Endothelial cell of umbilical vein (primary cell): ENCODE results near the gene PTRHD1. TPM values are rescaled to one million over a fixed set of nuclear protein-coding genes. Genes with fewer than 3 reads are reported as not detected.

ENCODE experiments used
- BruUV-seq: library from RNA; stranded (reverse); fragments of 400-500 nt; replicated peaks from 2 replicates; lab custom pipeline; 2021; lab: Mats Ljungman, UMichigan
- CTCF ChIA-PET: fragments of 300-600, 350-600 bp; sonication (Branson Sonifier 250); formaldehyde crosslinking; loops from one replicate; lab custom pipeline; 2021; ENCODE audit warnings: antibody characterized with exemption, inconsistent platforms; lab: Charles Lee
- POLR2A ChIA-PET: fragments of 300-600, 350-600 bp; sonication (Branson Sonifier 250); formaldehyde crosslinking; loops from one replicate; lab custom pipeline; 2021; ENCODE audit warnings: antibody characterized with exemption, inconsistent platforms; lab: Charles Lee
- DNase-seq: peaks from one replicate; pipeline ENCODE4 v3.0.0-alpha.2; 2011; ENCODE audit warnings: low read depth, low spot score
- FAIRE-seq: peaks from 2 replicates; lab custom pipeline; 2011; peaks lifted over from hg19 to GRCh38; lab: Jason Lieb, UNC
- H2AFZ ChIP-seq: 2 replicates; pipeline ENCODE4 v1.6.0; 2012; ENCODE audit warnings: low read depth, low read length, control low read depth, inconsistent platforms
- H3K27ac ChIP-seq: 2 replicates; pipeline ENCODE4 v1.5.1; 2011; ENCODE audit warnings: low read depth, mild to moderate bottlenecking, control low read depth, low read length, moderate library complexity; ENCODE audit not compliant: insufficient read depth
- H3K27me3 ChIP-seq, 2 experiments: 2 replicates each; pipeline versions ENCODE4 v1.6.0 to v1.6.1; 2011; ENCODE audit warnings: low read length in 2 of 2, mixed read lengths in 1 of 2; ENCODE audit not compliant: control insufficient read depth in 2 of 2, insufficient read depth in 2 of 2
- H3K36me3 ChIP-seq, 2 experiments: 2 replicates in 1 of 2; 3 replicates in 1 of 2; pipeline ENCODE4 v1.5.1; 2011; ENCODE audit warnings: low read length in 2 of 2, mild to moderate bottlenecking in 1 of 2, moderate library complexity in 1 of 2; ENCODE audit not compliant: control insufficient read depth in 2 of 2, insufficient read depth in 2 of 2; ENCODE audit errors: extremely low read depth in 1 of 2
- H3K4me1 ChIP-seq: 3 replicates; pipeline ENCODE4 v1.5.1; 2011; ENCODE audit warnings: mild to moderate bottlenecking, low read length; ENCODE audit not compliant: control insufficient read depth, insufficient read depth; ENCODE audit errors: extremely low read depth
- H3K4me2 ChIP-seq: 2 replicates; pipeline ENCODE4 v1.6.1; 2011; ENCODE audit warnings: low read length, control low read depth, mixed read lengths; ENCODE audit not compliant: insufficient read depth
- H3K4me3 ChIP-seq, 3 experiments: fragments of 200-600 bp in 1 of 3; sonication (generic), shearing (Covaris generic) in 1 of 3; replicated peaks in 1 of 3; 2 replicates each; pipeline ENCODE4 v1.5.1; 2011 to 2016; ENCODE audit warnings: control low read depth in 3 of 3, low read length in 3 of 3, mild to moderate bottlenecking in 2 of 3, inconsistent platforms in 1 of 3, low read depth in 1 of 3, moderate library complexity in 1 of 3; ENCODE audit not compliant: insufficient read depth in 1 of 3
- H3K79me2 ChIP-seq: 2 replicates; pipeline ENCODE4 v1.6.0; 2012; ENCODE audit warnings: low read length, inconsistent platforms; ENCODE audit not compliant: control insufficient read depth, insufficient read depth
- H3K9ac ChIP-seq: replicated peaks from 2 replicates; pipeline ENCODE3; 2011; ENCODE audit warnings: low read length, control low read depth; ENCODE audit not compliant: insufficient read depth; ENCODE audit errors: extremely low read depth
- H3K9me1 ChIP-seq: replicated peaks from 3 replicates; pipeline ENCODE4 v1.6.0; 2011; ENCODE audit warnings: mild to moderate bottlenecking, low read length; ENCODE audit not compliant: control insufficient read depth, insufficient read depth; ENCODE audit errors: extremely low read depth
- H3K9me3 ChIP-seq: replicated peaks from 2 replicates; pipeline ENCODE4 v1.5.1; 2012; ENCODE audit warnings: low read length, inconsistent platforms; ENCODE audit not compliant: control insufficient read depth, insufficient read depth
- H4K20me1 ChIP-seq: replicated peaks from 2 replicates; pipeline ENCODE3; 2011; ENCODE audit warnings: mild to moderate bottlenecking, low read length; ENCODE audit not compliant: control insufficient read depth, insufficient read depth; ENCODE audit errors: extremely low read depth
- CTCF ChIP-seq, 2 donors: IDR thresholded peaks; 1 replicate in 1 of 2; 2 replicates in 1 of 2; pipeline ENCODE4 v1.5.1; 2011; ENCODE audit warnings: low read length in 2 of 2, mild to moderate bottlenecking in 2 of 2, moderate library complexity in 2 of 2, control low read depth in 1 of 2, inconsistent platforms in 1 of 2, low read depth in 1 of 2; ENCODE audit not compliant: insufficient read depth in 1 of 2; ENCODE audit errors: extremely low read depth in 1 of 2
- FOS ChIP-seq: IDR thresholded peaks from 2 replicates; pipeline ENCODE4 v1.6.1; 2011; ENCODE audit warnings: mild to moderate bottlenecking, low read length, moderate library complexity, borderline replicate concordance; ENCODE audit not compliant: insufficient read depth
- dilution Hi-C: fragments of 300-500 bp; cut with MboI; formaldehyde crosslinking; loops from one replicate; pipeline ENCODE4 v1.15.0; 2019; ENCODE audit warnings: low sequenced_read_pairs; ENCODE audit not compliant: extremely low pct_ligation_motif_present
- intact Hi-C: fragments of 100-400 bp; cut with micrococcal nuclease; formaldehyde crosslinking; loops from one replicate; pipeline ENCODE4 v1.10.0; 2022
- polyA plus RNA-seq, 4 experiments: library from polyadenylated mRNA; depleted of rRNA in 3 of 4; stranded (reverse) in 3 of 4; unstranded in 1 of 4; fragments of >200 nt; gene quantifications; 2 replicates each; pipeline versions ENCODE4 v1.2.1 to v1.2.3, GENCODE V29; 2011 to 2012; ENCODE audit warnings: missing spikeins in 1 of 4
- total RNA-seq: library from RNA; stranded (reverse); gene quantifications from 2 replicates; pipeline ENCODE4 v1.2.3, GENCODE V29; 2021

PTRHD1 gene
- total and polyA plus RNA-seq, 2 donors (not counting 3 experiments of a cell fraction or from before 2014, with no cell fraction given), result 41.1 to 68.8 TPM

GRCh38 chr2:24827321-24828237 is 34.4 kb upstream of the PTRHD1 start:
- H3K9me3 ChIP-seq, result no peaks in the 10 kb centered on the region
- FAIRE-seq (peak; percentile 92), DNase-seq (peak; percentile 82)
- TF ChIP-seq CTCF (IDR thresholded peaks at IDR 0.05; ENCODE audit: extremely low read depth in 1 of 2, insufficient read depth in 1 of 2, low read depth in 1 of 2, low read length in 2 of 2) (peak; percentile 91 to 93), FOS (no peak)
- BruUV-seq, result no TSS peak
- H3K4me1 ChIP-seq, result peaks cover 20% of the 10 kb centered on the region
- peaks cover 2 to 3% of the 10 kb centered on the region in 2 experiments for H3K36me3 ChIP-seq
- dilution Hi-C loops, result no loop called here
- no peaks in the 10 kb centered on the region for H3K9me1 ChIP-seq
- H3K4me3 ChIP-seq, result no peak overlapping the region
- POLR2A ChIA-PET, result interaction anchor here (0.8 to 1.0 kb wide), 2 partner anchors 9 to 35 kb away, joined by 3 read pairs; no protein-coding TSS in a partner anchor
- no peaks in the 10 kb centered on the region for H4K20me1 ChIP-seq
- H3K9ac ChIP-seq, result no peak overlapping the region
- no peaks in the 10 kb centered on the region for H3K27me3 ChIP-seq
- intact Hi-C loops, result loop anchor here (1.0 to 5.0 kb wide), 10 partner anchors 34 to 416 kb away; partner anchors contain the start of genes ADCY3, CENPO, DNAJC27 and NCOA1
- H3K79me2 ChIP-seq, result no peaks in the 10 kb centered on the region
- CTCF ChIA-PET, result interaction anchor here (0.6 to 6.2 kb wide), 38 partner anchors 8 to 743 kb away, joined by 3 to 198 read pairs (median 4); partner anchors contain the start of genes CENPO and PTRHD1
- H2AFZ ChIP-seq, result no peak overlapping the region
- H3K27ac ChIP-seq, result no peak overlapping the region
- no peak overlapping the region for H3K4me2 ChIP-seq
